Measurements from ENCODE around the gene SPEN.

The SPEN gene

DNA sequence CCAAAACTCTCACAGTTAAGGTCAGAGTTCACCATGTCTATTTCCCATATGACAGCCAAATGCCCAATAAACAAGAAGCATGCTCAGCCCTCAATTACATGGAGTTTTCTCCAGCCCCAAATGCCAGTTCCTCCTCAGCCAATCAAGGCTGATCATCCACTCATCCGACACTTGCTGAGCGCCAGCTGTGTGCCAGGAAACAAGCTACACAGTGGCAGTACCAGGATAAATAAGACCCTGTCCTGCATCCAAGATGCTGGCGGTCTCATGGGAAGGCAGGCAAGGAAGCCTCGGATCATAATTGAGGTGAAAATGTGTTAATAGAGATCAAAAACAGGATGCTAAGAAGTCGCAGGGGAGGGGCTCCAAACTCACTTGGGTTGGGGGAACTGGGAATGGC is 120.7 kb downstream of the SPEN start:
- Histone ChIP-seq H3K36me3 (ENCODE audit: control insufficient read depth in 4 of 4, insufficient read depth in 4 of 4, low read length in 3 of 4) (peaks cover 10 to 41% (median 30%) of the 10 kb centered on the region in 4 experiments), H3K9me3 (ENCODE audit: control extremely low read depth in 1 of 5, control insufficient read depth in 4 of 5, insufficient read depth in 2 of 5, low read depth in 1 of 5, low read length in 4 of 5) (peaks cover 0 to 4% (median 2%) of the 10 kb centered on the region in 5 experiments), H3K27ac (ENCODE audit: insufficient read depth in 1 of 2, low read depth in 1 of 2, low read length in 2 of 2, poor library complexity in 1 of 2, severe bottlenecking in 2 of 2) (no peak overlapping the region), H3K27me3 (replicated peaks in 2 of 5; ENCODE audit: control insufficient read depth in 4 of 5, insufficient read depth in 5 of 5, low read length in 4 of 5) (no peaks in the 10 kb centered on the region), H3K4me1 (ENCODE audit: control extremely low read depth in 1 of 4, control insufficient read depth in 4 of 4, insufficient read depth in 4 of 4, low read length in 3 of 4) (peaks cover 5 to 20% (median 15%) of the 10 kb centered on the region in 4 experiments), H3K4me3 (ENCODE audit: control insufficient read depth in 1 of 7, extremely low read depth in 1 of 7, insufficient read depth in 4 of 7, low read depth in 2 of 7, low read length in 6 of 7) (no peak overlapping the region)
- CTCF ChIA-PET: no interaction called here
- POLR2A ChIA-PET: no interaction called here
- 100% methylated on average over 3 of the region's 5 CpGs for WGBS (ENCODE audit: insufficient coverage)
- DNase-seq: no peak

- H3K27ac ChIP-seq (ENCODE audit: insufficient read depth in 1 of 2, low read depth in 1 of 2, low read length in 2 of 2, poor library complexity in 1 of 2, severe bottlenecking in 2 of 2): no peak overlapping the region
- CTCF ChIA-PET: interaction anchor here (1.1 to 1.5 kb wide), 2 partner anchors 38 to 178 kb away, joined by 3 read pairs; no protein-coding TSS in a partner anchor
- POLR2A ChIA-PET: interaction anchor here (0.6 kb wide), 1 partner anchor 173 kb away, joined by 3 read pairs; no protein-coding TSS in a partner anchor
These were observed 121.9 kb downstream of the SPEN start for GRCh38 chr1:15969321-15969880.

GRCh38 chr1:15970911-15971310 is 123.4 kb downstream of the SPEN start:
- peaks cover 0 to 4% (median 2%) of the 10 kb centered on the region in 5 experiments for H3K9me3 ChIP-seq (ENCODE audit: control extremely low read depth in 1 of 5, control insufficient read depth in 4 of 5, insufficient read depth in 2 of 5, low read depth in 1 of 5, low read length in 4 of 5)
- peaks cover 8 to 19% (median 16%) of the 10 kb centered on the region in 4 experiments for H3K4me1 ChIP-seq (ENCODE audit: control extremely low read depth in 1 of 4, control insufficient read depth in 4 of 4, insufficient read depth in 4 of 4, low read length in 3 of 4)
- DNase-seq: no peak
- no peaks in the 10 kb centered on the region for H3K27me3 ChIP-seq (replicated peaks in 2 of 5; ENCODE audit: control insufficient read depth in 4 of 5, insufficient read depth in 5 of 5, low read length in 4 of 5)
- no peak overlapping the region for H3K27ac ChIP-seq (ENCODE audit: insufficient read depth in 1 of 2, low read depth in 1 of 2, low read length in 2 of 2, poor library complexity in 1 of 2, severe bottlenecking in 2 of 2)
- peaks cover 13 to 45% (median 32%) of the 10 kb centered on the region in 4 experiments for H3K36me3 ChIP-seq (ENCODE audit: control insufficient read depth in 4 of 4, insufficient read depth in 4 of 4, low read length in 3 of 4)
- POLR2A ChIA-PET: no interaction called here
- CTCF ChIA-PET: interaction anchor here (1.5 kb wide), 1 partner anchor 37 kb away, joined by 3 read pairs; no protein-coding TSS in a partner anchor
- H3K4me3 ChIP-seq (ENCODE audit: control insufficient read depth in 1 of 7, extremely low read depth in 1 of 7, insufficient read depth in 4 of 7, low read depth in 2 of 7, low read length in 6 of 7): no peak overlapping the region

More at GRCh38 chr1:15969321-15969880, 121.9 kb downstream of the SPEN start:
- peaks cover 2 to 20% (median 13%) of the 10 kb centered on the region in 4 experiments for H3K4me1 ChIP-seq (ENCODE audit: control extremely low read depth in 1 of 4, control insufficient read depth in 4 of 4, insufficient read depth in 4 of 4, low read length in 3 of 4)
- no peaks in the 10 kb centered on the region for H3K27me3 ChIP-seq (replicated peaks in 2 of 5; ENCODE audit: control insufficient read depth in 4 of 5, insufficient read depth in 5 of 5, low read length in 4 of 5)
- H3K4me3 ChIP-seq (ENCODE audit: control insufficient read depth in 1 of 7, extremely low read depth in 1 of 7, insufficient read depth in 4 of 7, low read depth in 2 of 7, low read length in 6 of 7): no peak overlapping the region
- peaks cover 0 to 4% (median 2%) of the 10 kb centered on the region in 5 experiments for H3K9me3 ChIP-seq (ENCODE audit: control extremely low read depth in 1 of 5, control insufficient read depth in 4 of 5, insufficient read depth in 2 of 5, low read depth in 1 of 5, low read length in 4 of 5)
- 100% methylated on average over 7 of the region's 13 CpGs for WGBS (ENCODE audit: insufficient coverage)
- H3K36me3 ChIP-seq (ENCODE audit: control insufficient read depth in 4 of 4, insufficient read depth in 4 of 4, low read length in 3 of 4): peaks cover 13 to 46% (median 32%) of the 10 kb centered on the region in 4 experiments
- DNase-seq: no peak

GRCh38 chr1:15972409-15972808 is 124.9 kb downstream of the SPEN start:
- CTCF ChIA-PET: interaction anchor here (1.4 kb wide), 1 partner anchor 181 kb away, joined by 4 read pairs; no protein-coding TSS in a partner anchor
- Histone ChIP-seq H3K36me3 (ENCODE audit: control insufficient read depth in 4 of 4, insufficient read depth in 4 of 4, low read length in 3 of 4) (peaks cover 13 to 45% (median 32%) of the 10 kb centered on the region in 4 experiments), H3K4me3 (ENCODE audit: control insufficient read depth in 1 of 7, extremely low read depth in 1 of 7, insufficient read depth in 4 of 7, low read depth in 2 of 7, low read length in 6 of 7) (no peak overlapping the region), H3K9me3 (ENCODE audit: control extremely low read depth in 1 of 5, control insufficient read depth in 4 of 5, insufficient read depth in 2 of 5, low read depth in 1 of 5, low read length in 4 of 5) (peaks cover 0 to 4% (median 2%) of the 10 kb centered on the region in 5 experiments), H3K27me3 (replicated peaks in 2 of 5; ENCODE audit: control insufficient read depth in 4 of 5, insufficient read depth in 5 of 5, low read length in 4 of 5) (no peaks in the 10 kb centered on the region), H3K4me1 (ENCODE audit: control extremely low read depth in 1 of 4, control insufficient read depth in 4 of 4, insufficient read depth in 4 of 4, low read length in 3 of 4) (peaks cover 6 to 15% (median 10%) of the 10 kb centered on the region in 4 experiments), H3K27ac (ENCODE audit: insufficient read depth in 1 of 2, low read depth in 1 of 2, low read length in 2 of 2, poor library complexity in 1 of 2, severe bottlenecking in 2 of 2) (no peak overlapping the region)
- WGBS (ENCODE audit: insufficient coverage): 100% methylated on average over 1 of the region's 1 CpG
- no peak for DNase-seq
- POLR2A ChIA-PET: no interaction called here

- 94% methylated on average over 3 of the region's 4 CpGs for WGBS (ENCODE audit: insufficient coverage)
- Histone ChIP-seq H3K27me3 (replicated peaks in 2 of 5; ENCODE audit: control insufficient read depth in 4 of 5, insufficient read depth in 5 of 5, low read length in 4 of 5) (no peaks in the 10 kb centered on the region), H3K4me3 (ENCODE audit: control insufficient read depth in 1 of 7, extremely low read depth in 1 of 7, insufficient read depth in 4 of 7, low read depth in 2 of 7, low read length in 6 of 7) (no peak overlapping the region), H3K36me3 (ENCODE audit: control insufficient read depth in 4 of 4, insufficient read depth in 4 of 4, low read length in 3 of 4) (peaks cover 13 to 38% (median 26%) of the 10 kb centered on the region in 4 experiments), H3K4me1 (ENCODE audit: control extremely low read depth in 1 of 4, control insufficient read depth in 4 of 4, insufficient read depth in 4 of 4, low read length in 3 of 4) (peaks cover 6 to 15% (median 10%) of the 10 kb centered on the region in 4 experiments), H3K27ac (ENCODE audit: insufficient read depth in 1 of 2, low read depth in 1 of 2, low read length in 2 of 2, poor library complexity in 1 of 2, severe bottlenecking in 2 of 2) (no peak overlapping the region), H3K9me3 (ENCODE audit: control extremely low read depth in 1 of 5, control insufficient read depth in 4 of 5, insufficient read depth in 2 of 5, low read depth in 1 of 5, low read length in 4 of 5) (peaks cover 0 to 4% (median 2%) of the 10 kb centered on the region in 5 experiments)
- DNase-seq: no peak
- POLR2A ChIA-PET: interaction anchor here (0.7 kb wide), 1 partner anchor 77 kb away, joined by 6 read pairs; no protein-coding TSS in a partner anchor
- CTCF ChIA-PET: interaction anchor here (0.7 to 1.4 kb wide), 3 partner anchors 27 to 183 kb away, joined by 3 to 4 read pairs (median 3); no protein-coding TSS in a partner anchor
These were observed 126.3 kb downstream of the SPEN start for GRCh38 chr1:15973772-15974171.

DNA sequence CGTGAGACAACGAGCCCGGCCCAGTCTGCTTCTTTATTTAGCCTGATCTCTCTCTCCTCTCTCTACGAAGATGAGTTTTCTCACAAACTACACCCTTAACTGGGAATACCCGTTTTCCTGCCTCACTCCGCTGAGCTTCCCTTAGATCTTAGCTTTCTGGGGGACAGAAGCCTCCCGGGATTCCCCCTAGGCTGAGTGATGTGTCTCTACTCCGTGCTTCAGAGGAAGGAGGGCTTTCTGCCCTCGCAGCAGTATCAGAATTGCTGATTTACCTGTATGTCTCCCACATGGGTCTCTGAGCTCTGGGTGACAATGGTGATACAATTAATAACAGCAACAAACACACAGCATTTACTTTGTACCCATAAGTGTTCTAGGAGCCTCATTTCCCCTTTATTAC is 127.3 kb downstream of the SPEN start:
- DNase-seq: no peak
- Histone ChIP-seq H3K9me3 (ENCODE audit: control extremely low read depth in 1 of 5, control insufficient read depth in 4 of 5, insufficient read depth in 2 of 5, low read depth in 1 of 5, low read length in 4 of 5) (peaks cover 0 to 2% (median 0%) of the 10 kb centered on the region in 5 experiments), H3K4me3 (ENCODE audit: control insufficient read depth in 1 of 7, extremely low read depth in 1 of 7, insufficient read depth in 4 of 7, low read depth in 2 of 7, low read length in 6 of 7) (peak overlapping the region; percentile 74 to 90 (median 83)), H3K36me3 (ENCODE audit: control insufficient read depth in 4 of 4, insufficient read depth in 4 of 4, low read length in 3 of 4) (peaks cover 13 to 28% (median 20%) of the 10 kb centered on the region in 4 experiments), H3K4me1 (ENCODE audit: control extremely low read depth in 1 of 4, control insufficient read depth in 4 of 4, insufficient read depth in 4 of 4, low read length in 3 of 4) (peaks cover 6 to 15% (median 10%) of the 10 kb centered on the region in 4 experiments), H3K27ac (ENCODE audit: insufficient read depth in 1 of 2, low read depth in 1 of 2, low read length in 2 of 2, poor library complexity in 1 of 2, severe bottlenecking in 2 of 2) (peak overlapping the region in 1 of 2 experiments; percentile 81), H3K27me3 (replicated peaks in 2 of 5; ENCODE audit: control insufficient read depth in 4 of 5, insufficient read depth in 5 of 5, low read length in 4 of 5) (no peaks in the 10 kb centered on the region)
- ChIA-PET POLR2A (interaction anchor here (1.4 to 1.6 kb wide), 2 partner anchors 24 to 30 kb away, joined by 3 read pairs; no protein-coding TSS in a partner anchor), CTCF (interaction anchor here (0.6 to 2.2 kb wide), 5 partner anchors 11 to 37 kb away, joined by 3 to 7 read pairs (median 3); no protein-coding TSS in a partner anchor)
- 91% methylated on average over 8 of the region's 9 CpGs for WGBS (ENCODE audit: insufficient coverage)
